Smooth muscle cell of the brain vasculature (primary cell): ENCODE measurements around the gene TMEM74B.
"Not testable (repeated sequence)": the region's sequence is repeated elsewhere in the genome, so short reads cannot be mapped to it uniquely, and the experiment has no call there.

Source experiments
- DNase-seq: peaks from one replicate; pipeline ENCODE4 v3.0.0-alpha.2; 2012; ENCODE audit warnings: low read depth, low spot score

The TMEM74B gene

DNA sequence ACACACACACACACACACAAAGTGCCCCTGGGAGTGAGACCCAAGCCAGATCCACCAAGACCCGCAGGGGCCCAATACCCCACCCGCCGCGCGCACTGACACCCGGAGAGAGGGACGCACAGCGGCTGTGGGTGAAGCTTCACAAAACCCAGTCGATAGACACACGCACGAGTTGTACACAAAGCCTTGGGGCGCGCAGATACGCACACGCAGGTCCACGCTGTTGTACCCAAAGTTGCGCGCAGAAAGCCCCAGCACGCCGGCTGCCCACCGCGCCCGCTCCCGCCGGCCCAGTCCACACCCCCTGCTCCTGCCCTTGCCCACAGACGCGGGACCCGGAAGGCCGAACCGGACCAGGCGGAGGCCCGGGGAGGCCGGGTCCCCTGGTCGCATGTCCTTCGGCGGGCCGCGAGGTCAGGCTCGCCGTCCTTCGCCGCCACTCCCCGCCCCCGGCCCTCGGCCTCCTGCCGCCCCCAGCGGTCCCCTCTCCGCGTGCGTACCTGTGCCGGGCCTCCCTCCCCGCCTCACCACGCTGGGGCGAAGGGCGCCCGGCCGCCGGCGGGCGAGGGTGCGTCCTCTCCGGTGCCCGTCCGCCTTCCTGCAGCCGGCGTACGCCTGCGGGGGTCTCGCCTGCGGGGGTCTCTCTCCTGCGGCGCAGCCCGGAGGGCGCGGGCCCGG, at the start of gene TMEM74B:
TSS of gene TMEM74B (minus strand) at position 344 of the 678 bp plus-strand sequence. CDS start 1,180 bp downstream, outside the sequence.
- DNase-seq = no peak

DNA sequence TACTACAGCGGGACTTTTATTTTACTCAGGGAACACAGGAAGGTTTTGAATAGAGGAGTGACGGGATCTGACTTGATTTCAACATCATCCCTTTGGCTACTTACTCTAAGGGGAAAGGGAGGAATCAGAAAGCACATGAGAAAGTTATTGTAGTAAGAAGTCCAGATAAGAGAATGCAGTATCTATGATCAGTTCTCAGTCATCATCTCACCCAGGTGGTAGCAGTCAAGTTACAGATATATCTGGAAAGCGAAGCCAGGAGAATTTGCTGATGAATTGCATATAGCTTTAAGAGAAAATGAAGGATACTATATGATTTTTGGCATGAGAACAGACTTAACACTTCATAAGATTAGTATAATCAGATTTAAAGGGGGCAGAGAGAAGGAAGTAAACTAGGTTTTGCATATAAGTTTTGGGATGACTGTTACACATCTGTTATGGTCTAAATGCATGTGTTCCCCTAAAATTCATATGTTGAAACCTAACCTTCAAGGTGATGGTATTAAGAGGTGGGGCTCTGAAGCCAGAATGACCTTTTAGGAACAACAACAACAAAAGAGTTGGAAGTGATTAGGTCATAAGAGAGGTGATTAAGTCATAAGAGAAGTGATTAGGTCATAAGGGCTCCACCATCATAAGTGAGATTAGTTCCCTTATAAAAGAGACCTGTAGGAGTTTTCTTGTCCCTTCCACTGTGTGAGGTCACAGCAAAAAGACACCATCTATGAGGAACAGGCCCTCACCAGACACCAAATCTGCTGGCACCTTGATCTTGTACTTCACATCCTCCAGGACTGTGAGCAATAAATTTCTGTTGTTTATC, 47.7 kb upstream of the TMEM74B start:
- DNase-seq = no peak

GRCh38 chr20:1229541-1229940, 44.8 kb upstream of the TMEM74B start:
- DNase-seq = no peak

DNA sequence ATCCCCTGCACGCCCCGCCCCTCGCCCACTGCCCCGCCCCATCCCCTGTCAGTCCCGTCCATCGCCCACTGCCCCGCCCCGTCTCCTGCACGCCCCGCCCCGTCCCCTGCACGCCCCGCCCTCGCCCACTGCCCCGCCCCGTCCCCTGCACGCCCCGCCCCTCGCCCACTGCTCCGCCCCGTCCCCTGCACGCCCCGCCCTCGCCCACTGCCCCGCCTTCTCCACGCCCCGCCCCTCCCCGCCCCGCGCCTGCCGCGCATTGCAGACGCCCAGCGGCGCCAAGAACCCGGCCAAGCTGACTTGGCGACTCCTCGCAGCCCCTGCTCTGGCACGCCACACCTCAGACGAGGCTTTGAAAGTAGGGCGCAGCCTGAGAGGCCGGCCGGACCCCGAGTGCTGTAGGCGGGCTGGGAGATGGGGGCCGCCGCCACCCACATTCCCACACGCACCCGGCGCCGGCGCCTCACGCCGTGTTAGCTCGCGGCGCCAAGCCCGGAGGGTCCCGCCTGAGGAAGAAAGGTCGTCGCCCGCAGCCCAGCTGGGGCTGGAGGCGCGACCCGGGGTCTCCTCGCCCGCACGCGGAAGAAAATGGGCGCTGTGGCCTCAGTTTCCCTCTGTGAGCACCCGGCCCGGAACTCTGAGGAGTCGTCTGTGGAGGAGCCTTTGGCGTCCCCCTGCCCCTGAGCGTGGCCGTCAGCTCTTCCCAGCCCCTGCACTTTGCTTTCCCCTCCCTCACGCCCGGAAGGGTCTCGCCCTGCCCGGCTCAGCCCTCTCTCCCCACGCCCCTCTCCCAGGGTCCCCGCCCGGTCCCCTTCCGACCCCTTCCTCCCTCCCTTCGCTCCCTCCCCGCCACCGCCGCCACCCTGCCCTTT, 41.2 kb upstream of the TMEM74B start, which contains the start of gene RAD21L1:
TSS of gene RAD21L1 (plus strand) at position 262 of the 872 bp plus-strand sequence. CDS start 2,410 bp downstream, outside the sequence.
- DNase-seq = peak; percentile 12

DNA sequence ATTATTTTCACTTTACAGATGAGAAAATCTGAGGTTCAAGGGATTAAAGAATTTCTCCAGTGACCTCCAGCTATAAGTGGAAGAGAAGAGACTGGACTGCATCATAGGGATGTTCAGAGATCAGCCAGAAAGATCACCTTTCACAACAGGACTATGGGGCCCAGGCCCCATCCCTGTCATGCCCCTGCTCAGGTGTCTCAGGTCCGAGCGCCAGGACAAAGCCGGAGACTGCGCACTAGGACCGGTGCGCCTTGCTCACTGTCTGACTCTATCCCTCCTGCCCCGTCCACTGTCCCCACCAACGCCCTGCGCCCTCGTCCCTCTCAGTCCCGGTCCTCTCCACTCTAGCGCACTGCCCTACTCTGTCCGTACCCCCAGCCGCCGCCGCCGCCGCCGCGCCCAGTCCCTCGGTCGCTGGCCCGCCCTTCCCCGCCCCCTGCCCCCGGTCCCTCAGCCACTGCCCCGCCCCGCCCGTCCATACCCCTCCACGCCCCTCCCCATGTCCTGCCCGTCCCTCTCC, 40.5 kb upstream of the TMEM74B start:
- DNase-seq = no peak

DNA sequence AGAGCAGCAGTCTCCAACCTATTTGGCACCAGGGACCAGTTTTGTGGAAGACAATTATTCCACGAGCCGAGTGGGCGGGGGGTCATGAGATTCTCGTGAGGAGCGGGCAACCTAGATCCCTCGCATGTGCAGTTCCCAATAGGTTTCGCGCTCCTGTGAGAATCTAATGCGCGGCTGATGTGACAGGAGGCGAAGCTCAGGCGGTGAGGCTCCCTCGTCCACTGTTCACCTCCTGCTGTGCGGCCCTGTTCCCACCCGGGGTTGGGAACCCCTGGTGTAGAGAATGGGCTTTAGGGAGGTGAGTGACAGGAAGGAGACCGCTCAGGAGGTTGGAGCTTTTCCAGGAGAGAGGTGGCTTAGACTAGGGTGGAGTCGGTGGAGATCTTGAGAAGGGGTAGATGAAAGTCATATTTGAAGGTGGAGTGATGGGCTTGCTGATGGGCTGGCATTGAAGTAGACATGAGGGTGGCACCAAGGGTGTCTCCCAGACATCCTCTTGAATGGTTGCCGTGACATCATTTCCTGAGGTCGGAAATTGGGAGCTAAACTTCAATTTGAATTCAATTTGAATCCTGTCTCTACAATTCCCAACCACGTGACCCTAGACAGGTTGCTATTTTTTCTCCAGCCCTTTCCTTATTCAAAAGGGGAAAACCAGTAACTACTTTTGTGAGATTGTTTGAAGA, 39.6 kb upstream of the TMEM74B start:
- no peak for DNase-seq

- DNase-seq = not testable (repeated sequence)
Observed at GRCh38 chr20:1222750-1223149, 38.0 kb upstream of the TMEM74B start.

DNA sequence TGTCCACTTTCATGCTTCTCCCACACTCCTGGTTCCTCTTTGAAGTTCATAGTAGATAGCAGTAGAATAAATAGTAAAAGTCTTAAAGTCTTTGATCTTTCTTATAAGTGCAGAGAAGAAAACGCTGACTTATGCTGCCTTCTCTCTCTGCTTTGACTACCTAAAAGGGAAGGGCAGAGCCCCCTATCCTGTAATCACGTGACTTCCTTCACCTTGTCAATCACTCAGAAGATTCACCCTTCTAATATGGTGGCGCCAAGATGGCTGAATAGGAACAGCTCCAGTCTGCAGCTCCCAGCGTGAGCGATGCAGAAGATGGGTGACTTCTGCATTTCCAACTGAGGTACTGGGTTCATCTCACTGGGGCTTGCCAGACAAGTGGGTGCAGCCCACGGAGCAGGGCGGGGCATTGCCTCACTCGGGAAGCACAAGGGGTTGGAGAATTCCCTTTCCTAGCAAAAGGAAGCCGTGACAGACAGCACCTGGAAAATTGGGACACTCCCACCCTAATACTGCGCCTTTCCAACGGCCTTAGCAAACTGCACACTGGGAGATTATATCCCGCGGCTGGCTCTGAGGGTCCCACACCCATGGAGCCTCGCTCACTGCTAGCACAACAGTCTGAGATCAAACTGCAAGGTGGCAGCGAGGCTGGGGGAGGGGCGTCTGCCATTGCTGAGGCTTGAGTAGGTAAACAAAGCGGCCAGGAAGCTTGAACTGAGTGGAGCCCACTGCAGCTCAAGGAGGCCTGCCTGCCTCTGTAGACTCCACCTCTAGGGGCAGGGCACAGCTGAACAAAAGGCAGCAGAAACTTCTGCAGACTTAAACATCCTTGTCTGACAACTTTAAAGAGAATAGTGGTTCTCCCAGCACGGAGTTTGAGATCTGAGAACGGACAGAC, 32.0 kb upstream of the TMEM74B start:
- not testable (repeated sequence) for DNase-seq

- DNase-seq = no peak
Observed at GRCh38 chr20:1215386-1216170, 30.8 kb upstream of the TMEM74B start.

DNA sequence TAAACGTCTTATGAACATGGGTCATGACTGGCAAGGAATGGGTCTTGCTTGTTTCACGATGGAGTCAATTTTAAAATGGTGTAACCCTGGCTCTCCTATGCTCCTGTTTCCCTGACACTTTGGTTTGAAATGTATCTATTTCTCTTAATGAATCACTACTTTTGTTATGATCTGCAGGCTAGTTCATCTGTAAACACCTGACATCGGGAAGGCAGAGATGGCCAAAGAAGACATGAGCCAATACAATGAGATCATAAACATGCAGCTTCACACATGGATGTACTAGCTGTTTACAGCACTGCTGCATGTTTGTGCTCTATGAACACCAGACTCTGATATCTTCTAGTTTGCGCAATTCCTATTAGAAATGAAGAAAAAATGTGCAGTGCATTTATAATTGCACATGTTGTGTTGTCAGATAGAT, 30.1 kb upstream of the TMEM74B start:
- no peak for DNase-seq

GRCh38 chr20:1212607-1213396, 28.0 kb upstream of the TMEM74B start:
- DNase-seq = peak; percentile 13

DNA sequence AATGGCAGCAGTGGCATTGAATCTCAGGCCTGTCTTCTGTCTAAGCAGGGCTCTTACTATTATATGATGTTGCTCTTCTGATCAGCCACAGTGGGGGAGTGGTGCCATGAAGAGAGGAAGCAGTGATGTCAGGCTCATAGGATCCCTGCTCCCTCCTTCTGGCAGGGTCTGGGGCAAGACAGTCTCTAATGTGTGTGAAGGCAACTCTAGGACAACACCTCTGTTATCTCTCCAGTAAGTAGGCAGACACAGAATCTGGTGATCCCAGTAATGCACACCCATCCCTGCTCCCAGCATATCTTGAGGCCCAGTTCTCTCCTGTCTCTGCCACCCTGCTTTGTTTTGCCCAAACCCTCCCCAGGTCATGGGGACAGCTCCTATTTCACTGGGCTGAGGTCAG, 27.2 kb upstream of the TMEM74B start:
- no peak for DNase-seq

GRCh38 chr20:1210501-1210900, 25.7 kb upstream of the TMEM74B start:
- DNase-seq = no peak

DNA sequence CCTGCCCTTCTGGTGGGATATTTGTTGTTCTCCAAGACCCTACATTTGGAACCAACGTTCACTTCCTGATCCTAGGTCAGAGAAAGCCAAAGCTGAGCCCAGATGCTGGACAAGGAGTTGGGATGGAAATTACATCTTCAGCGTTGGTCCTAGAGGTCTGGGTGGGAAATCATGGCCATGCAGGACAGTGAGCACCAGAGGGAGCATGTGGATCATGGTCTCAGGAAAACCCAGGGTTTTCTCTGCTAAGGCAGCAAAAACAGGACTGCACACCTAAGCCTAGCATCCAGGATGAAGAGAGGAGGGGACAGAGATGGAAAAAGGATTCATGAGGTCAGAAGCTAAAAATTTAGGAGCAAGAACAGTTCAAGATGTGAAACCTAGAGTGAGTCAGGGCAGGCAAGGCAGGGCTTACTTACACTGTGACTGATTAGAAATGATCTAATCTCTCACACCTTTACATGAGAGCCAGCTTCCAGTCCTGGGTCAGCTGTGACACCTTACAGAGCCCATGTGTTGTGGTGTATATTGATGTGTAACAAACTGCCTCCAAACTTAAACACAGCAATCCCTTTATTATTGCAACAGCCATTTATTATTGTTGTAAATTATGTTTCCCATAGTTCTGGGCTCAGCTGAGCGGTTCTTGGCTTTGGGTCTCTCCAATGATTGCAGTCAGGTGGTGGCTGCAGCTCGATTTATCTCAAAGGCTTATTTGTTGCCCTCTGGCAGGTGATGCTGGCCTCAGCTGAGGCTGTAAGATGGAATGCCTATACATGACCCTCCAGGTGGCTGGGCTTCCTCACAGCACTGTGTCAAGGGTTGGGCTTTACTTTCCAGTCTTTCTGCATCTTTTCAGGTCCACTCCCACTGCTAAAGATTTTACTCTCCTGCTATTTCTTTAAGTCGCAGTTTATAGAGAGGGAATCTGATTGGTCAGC, 24.9 kb upstream of the TMEM74B start:
- DNase-seq = no peak

- DNase-seq = no peak
Observed at GRCh38 chr20:1207293-1207878, 22.6 kb upstream of the TMEM74B start.

DNA sequence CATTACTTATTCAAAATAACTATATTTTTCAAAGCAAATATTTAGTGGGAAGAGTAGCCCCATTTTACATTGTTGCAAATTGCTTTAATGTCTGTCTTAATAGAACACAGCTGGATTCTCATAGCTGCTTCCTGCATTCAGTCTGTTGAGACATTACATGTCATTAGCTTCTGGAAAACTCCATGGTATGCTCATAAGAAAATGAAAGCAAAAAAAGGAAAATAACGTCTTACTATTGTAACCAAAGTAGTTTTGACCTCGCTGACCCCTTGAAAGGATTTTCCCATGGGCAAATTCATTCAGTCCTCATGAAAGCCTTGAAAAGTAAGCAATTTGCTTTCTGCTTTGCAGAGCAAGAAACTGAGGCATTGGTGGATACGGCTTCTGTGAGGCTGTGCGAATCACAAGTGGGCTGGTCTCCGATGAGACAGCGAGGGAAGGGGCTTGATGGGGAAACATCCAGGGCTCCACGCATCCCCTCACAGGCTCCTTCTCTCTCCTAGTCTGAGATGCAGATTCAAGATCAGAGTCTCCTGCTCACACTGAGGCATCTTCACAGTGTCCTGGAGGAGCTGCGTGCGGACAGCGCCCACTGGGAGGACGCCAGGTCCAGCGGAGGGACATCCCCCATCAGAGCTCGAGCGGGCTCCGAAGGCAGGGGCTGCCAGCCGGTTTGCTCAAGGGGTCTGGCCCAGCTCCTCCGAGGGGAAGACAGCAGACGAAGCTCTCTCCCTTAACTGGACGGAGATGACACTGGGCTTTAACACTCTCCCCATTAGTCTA, 21.8 kb upstream of the TMEM74B start:
- no peak for DNase-seq
